Stimulated activated CD8-positive, alpha-beta memory T cell treated with anti-CD3 and anti-CD28 coated beads, Interleukin-4, amount 100 ng/mL, for 48 hours (primary cell): Measurements from ENCODE around the gene SPHKAP.
"Not testable (repeated sequence)": the region's sequence is repeated elsewhere in the genome, so short reads cannot be mapped to it uniquely, and the experiment has no call there.

ENCODE experiments used
- DNase-seq: peaks from one replicate; pipeline ENCODE4 v3.0.0-alpha.2; 2020

The SPHKAP gene

DNA sequence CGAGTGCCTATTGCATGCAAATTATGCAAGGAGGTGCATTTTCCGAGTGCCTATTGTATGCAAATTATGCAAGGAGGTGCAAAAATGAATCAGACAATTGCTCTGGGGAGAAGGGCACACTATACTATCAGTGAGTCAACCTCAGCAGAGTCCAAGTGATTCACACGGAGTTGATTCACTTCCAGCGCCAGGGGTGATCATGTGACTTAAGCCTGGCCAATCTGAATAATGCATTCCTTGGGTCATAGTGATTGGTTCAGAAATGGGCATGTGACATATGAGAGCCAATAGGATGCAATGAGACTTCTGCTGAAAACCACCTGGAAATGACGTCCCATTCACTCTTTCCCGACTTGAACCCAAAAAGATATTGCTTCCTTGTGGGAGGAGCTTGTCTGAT, 157.9 kb downstream of the SPHKAP start:
- DNase-seq, result no peak

DNA sequence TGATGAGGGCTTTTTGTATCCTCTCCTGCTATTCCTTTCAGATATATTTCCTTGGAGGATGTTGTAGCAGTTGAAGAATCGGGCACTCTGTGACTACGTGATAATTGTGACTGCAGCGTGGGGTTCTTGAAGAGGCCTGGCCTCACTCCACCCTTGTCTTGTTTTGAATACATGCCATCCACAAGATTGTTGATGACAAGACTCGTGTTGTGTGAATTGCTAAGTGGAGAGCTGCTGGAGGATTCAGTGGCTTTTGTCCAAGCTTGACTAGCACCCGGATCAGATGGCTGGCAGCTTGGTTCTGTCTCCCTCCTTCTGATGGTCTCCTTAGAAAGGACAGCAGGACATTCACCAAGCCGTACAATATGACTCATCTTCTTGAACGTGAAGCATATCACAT, 163.2 kb downstream of the SPHKAP start:
- DNase-seq, result no peak

DNA sequence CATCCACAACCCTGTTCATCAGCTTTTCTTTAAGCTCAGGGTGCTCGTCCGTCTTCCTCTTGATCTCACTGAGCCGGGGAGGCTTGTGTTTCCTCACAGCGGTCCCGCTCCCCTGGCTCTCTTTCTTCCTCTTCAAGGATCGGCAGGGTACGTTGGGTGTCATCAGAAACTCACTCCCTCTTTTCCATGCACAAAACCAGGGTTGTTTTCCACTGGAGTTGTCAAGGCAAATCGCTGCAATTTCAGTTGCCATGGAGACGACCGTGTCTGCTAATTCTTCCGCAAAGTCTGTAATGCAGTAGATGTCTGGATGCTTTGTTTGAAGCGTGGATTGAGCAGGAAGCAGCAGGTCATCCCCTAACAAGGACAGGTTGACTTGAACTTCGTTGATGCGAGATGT, 163.7 kb downstream of the SPHKAP start:
- no peak for DNase-seq

DNA sequence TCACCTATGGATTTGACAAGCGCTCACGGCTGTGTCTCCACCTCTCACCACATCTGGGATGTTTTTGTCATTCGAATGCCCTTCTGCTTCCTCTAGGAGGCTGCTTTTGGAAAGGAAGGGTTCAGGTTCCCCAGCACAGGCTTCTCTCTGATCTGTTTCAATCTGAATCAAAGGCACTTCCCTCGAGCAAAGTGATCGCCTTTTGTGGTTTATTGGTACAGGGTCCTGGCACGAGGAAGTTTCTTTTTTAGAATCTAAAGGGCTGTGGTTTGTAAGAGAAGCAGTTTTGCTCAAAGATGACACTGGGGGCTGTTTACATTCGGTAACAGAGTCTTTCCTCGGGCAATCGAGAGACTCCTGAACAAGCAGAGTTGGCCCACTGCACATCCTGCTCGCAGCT, 165.1 kb downstream of the SPHKAP start:
- no peak for DNase-seq

DNA sequence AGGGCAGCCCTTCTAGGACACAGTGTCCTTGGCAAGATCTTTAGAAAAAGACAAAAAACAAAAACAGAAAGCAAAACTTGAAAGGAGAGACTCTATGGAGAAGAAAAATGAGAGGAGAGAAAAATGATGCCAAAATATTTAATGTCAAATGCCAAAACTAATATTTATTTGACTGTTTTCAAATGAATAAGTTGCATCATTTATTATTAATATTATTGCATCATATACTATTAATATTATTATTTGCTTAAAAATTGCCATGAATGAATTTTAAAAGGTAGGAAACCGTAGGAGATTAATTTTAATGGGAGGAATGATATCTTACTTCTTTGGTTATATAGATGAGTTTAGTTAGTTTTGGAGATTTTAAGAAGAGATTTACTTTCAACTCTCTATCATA, 165.7 kb downstream of the SPHKAP start:
- no peak for DNase-seq

DNA sequence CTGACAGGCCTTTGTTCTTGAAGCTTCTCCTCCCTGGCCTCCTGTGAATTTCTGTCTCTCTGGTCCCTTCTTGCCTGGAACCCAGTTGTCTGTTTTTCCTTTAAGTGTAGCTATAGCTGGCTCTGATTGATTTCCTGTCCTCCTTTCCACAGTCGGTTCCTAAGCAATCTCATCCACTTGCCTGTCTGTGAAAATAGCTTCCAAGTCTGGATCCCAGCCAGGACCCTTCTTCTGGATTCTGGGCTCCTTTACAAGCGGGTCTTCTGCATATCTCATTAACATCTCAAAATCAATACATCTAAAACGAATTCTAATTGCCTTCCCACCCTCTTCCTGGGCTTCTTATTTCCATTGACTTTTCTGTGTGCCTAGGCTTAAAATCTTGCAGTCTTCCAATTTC, 185.1 kb downstream of the SPHKAP start:
- no peak for DNase-seq

DNA sequence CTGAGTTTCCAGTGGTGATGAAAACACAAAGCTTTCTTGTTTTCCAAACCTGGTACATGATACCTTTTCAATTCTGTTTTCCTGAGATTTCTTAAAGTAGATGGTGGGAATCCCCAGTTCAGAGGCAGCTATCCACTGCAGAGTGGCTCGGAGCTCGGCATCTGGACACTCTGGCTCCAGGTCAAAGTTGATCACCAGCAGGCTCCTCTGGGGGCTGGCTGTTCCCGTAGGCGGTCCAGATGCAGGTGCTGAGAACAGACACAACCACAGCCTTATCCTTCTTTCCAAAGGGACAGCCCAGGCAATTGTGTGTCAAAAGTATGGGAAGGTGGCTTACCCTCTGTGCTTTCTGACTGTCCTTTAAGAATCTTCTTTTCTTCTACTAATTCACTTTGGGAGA, 190.6 kb downstream of the SPHKAP start:
- no peak for DNase-seq

DNA sequence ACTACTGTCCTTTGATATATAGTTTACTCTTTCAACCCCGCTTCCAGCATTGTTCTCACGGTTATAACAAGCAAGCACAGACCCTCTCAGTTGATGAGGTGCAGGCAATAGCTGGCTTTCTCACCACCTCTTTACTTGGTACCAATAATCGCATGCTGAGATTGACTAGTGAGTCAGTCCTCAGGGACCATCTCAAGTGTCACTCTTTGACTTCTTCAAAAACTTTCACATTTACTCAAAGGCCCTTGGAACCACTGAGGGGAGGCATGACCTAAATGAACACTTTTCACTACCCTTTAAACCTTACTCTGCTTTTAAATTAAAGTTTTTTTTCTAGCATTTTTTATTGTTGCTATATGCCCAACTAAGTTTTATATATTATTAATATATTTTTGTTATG, 208.2 kb downstream of the SPHKAP start:
- no peak for DNase-seq

DNA sequence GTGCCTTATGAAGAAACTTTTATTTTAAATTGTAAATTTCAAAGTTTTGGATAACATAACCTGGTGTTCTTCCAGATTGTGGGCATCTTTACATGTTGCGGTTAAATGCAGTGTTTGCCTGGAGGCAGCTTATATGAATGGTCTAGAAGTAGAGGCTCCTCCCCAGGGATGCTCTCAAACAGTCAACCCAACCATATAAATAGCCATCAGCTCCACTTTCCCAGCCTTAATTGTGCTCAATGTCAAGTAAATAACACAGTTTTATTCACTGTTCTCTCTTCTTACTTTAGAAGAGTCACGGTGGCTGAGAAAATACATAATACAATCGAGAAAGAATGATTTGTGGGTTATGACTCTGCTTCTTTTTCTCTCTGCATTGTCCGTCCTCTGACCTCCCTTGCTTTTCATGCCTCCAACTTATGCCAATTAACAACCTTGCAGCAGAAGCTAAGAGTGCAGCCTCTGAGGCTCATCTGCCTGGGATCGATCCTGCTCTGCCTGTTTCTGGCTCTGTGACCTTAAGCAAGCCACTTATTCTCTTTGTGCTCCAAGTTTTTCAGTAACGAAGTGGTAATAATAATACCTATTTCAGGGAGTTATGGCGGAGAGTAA, 209.8 kb downstream of the SPHKAP start:
- no peak for DNase-seq

DNA sequence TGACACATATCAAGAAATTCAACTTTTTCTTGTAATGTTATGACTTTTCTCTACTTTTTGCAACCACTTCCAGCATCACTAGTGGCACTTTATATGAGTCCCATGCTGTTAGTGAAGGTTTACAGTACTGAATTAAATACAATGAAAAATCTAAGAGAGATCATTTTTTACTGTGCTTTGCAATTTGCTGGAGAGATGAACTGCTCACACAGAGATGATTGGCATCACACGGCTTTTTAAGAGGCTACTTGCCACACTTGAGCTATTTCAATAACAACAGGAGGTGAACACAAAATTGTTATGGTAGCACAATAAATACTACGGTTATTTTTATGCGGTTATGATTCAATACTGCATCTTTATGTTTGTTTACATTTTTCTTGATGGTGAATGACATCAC, 221.2 kb downstream of the SPHKAP start:
- no peak for DNase-seq

DNA sequence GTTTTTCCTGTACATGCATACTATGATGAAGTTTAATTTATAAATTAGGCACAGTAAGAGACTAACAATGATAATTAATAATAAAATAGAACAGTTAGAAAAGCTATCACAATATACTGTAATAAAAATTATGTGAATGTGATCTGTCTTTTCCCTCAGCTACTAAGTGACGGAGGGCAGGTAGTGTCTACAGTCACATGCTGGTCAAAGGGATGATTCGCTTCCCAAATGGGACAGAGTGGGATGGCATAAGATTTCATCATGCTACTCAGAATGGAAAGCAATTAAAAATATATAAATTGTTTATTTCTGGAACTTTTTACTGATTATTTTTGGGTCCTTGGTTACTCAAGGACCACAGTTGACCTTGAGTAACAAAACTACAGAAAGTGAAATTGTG, 238.5 kb downstream of the SPHKAP start:
- DNase-seq, result no peak

DNA sequence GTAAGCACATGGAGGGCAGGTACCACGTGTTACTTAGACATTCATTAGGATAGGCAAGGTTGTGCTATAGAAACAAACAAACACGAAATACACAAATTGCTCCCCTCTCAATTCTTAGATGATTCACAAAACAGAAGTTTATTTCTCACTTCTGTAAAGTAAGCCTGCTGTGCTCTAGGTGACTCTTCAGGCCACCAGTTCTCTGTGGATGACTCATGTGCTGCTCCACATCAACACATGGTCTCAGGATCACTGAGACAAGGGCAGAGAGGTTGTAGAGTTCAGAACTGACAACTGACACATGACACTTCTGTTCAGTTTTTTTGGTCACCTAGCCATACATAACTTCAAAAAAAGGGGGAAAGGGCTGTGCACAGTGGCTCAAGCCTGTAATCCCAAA, 239.5 kb downstream of the SPHKAP start:
- DNase-seq, result no peak

DNA sequence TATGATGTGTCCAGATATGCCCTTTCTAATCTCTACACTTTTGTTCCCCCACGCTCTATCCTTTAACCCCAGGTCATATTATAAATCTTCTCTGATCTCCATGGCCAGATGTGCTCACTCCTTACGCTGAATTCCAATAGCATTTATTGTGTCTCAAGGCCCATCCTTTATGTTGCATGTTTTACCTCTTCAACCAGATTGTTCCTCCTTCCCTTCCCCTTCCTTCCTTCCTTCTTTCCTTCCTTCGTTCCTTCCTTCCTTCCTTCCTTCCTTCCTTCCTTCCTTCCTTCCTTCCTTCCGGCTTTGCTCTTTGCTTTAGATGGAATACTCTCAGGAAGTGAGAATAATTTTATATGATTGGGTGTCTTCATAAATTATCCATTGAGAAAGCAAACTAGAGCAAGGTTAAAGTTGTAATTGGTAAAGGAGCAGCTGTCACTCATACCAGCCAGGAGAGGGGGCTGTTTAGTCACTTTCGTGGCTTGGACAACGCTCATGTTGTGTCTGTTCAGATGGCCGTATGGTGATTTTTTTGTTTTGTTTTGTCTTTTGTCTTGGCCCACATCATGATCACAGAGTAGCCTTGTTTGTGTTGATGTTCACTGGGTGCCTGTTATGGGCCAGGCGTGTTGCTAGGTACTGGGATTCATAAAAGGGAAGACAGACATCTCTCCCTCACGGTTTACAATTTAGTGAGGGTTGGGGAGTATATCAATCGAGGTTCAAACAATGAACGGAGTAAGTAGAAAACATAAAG, 242.0 kb downstream of the SPHKAP start:
- DNase-seq, result no peak

DNA sequence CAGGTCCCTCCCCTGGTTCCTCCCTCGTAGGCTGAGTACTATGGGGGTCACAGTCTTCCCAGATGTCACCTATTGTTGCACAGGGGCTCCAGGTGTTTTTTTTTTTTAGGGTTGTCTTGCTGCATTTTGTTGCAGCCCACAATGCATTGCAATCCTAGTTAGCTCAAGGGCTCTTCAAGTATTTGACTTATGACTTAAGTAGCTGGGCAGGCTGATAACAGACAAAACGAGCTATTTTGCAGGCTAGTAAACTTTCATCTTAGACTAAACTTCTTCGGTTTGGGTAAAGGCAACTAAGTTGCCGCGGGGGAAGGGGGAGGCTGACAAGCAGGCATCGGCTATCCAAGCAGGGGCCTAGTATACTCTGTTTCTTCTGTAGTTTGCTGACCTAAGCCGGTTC, 245.2 kb downstream of the SPHKAP start:
- not testable (repeated sequence) for DNase-seq

DNA sequence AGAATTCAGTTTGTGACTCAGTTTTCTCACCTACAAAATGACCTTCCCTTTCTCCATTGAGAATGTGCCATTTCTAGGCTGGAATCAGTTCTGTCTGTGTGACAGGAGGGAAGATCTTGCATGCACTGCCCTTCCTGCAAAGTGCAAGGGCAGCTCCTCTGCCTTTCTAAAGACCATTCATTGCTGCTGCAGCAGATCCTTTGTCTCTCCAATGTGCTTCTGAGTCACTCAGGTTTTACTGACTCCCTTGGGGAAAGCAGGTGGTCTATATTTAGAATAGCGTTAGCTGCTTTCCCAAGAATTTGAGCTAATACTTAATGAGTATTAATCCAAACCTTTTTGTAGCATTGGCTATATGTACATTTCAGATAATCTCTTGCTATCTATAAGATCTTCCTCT, 247.6 kb downstream of the SPHKAP start:
- DNase-seq, result no peak

DNA sequence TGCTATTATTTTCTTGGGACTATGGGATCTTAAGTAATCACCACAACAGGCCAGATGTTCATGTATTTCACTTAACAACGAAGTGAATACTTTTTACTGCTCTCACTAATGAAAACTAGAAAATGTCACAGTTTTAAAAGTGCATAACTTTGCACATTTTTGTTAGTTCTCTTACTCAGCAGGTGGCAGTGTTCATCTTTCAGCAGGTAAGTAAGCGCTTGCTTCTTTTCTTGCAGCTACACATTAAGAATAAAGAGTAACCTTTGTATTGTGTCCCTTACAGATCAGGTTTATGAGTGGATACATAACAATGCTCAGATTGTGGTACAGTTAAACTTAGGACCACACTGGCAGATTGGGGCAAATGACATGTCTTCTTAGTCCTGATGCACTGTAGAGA, 249.1 kb downstream of the SPHKAP start:
- DNase-seq, result no peak

DNA sequence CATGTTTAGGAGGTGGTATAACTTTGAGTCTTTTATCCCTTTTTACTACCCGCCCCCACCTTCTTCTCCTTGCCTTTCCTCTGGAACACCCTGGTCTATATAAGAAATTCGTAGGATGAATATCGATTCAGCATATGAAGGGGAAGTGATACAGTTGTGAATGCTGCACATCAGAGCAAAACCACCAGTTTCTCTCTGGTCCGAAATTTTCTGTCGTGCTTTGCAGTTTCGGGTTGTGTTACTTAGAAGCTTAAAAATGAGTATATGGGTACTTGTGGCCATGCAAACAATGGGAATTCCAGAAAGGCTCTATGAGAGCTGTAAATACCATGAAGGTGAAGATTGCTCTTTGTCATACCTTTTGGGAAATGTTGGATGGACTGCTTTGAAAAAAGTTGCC, 249.5 kb downstream of the SPHKAP start:
- DNase-seq, result no peak
